CD4-positive, alpha-beta T cell treated with Interferon gamma for 1 hour (primary cell): ENCODE data around the gene RBM18.
A peak's percentile ranks its signal among the peaks of the same experiment; 100 is the strongest.

Experiments used
- DNase-seq: peaks from one replicate; pipeline ENCODE4 v3.0.0-alpha.2; 2020

The RBM18 gene

GRCh38 chr9:122264360-122265148, at the start of gene RBM18, which contains the start of gene MRRF:
Gene RBM18, minus strand, starts transcription at chr9:122264840. Its CDS starts 3,348 bp downstream, at chr9:122261492.
Gene MRRF, plus strand, starts transcription at chr9:122264882. Its CDS starts 6,010 bp downstream, at chr9:122270892.
- DNase-seq = peak; percentile 90

GRCh38 chr9:122314165-122314564, 49.5 kb upstream of the RBM18 start:
- DNase-seq = no peak

GRCh38 chr9:122309861-122310260, 45.2 kb upstream of the RBM18 start:
- no peak for DNase-seq

- no peak for DNase-seq
These were observed 43.3 kb upstream of the RBM18 start for GRCh38 chr9:122307925-122308324.

GRCh38 chr9:122307061-122307460, 42.4 kb upstream of the RBM18 start:
- no peak for DNase-seq

- no peak for DNase-seq
These were observed 37.8 kb upstream of the RBM18 start for GRCh38 chr9:122302237-122303093.

- DNase-seq = no peak
These were observed 32.9 kb upstream of the RBM18 start for GRCh38 chr9:122297512-122297911.

GRCh38 chr9:122294531-122294930, 29.9 kb upstream of the RBM18 start:
- DNase-seq = no peak

GRCh38 chr9:122291458-122291857, 26.8 kb upstream of the RBM18 start:
- DNase-seq = no peak

- DNase-seq = no peak
These were observed 22.6 kb upstream of the RBM18 start for GRCh38 chr9:122287214-122287720.

GRCh38 chr9:122286764-122287163, 22.1 kb upstream of the RBM18 start:
- no peak for DNase-seq

GRCh38 chr9:122281368-122281767, 16.7 kb upstream of the RBM18 start:
- no peak for DNase-seq

- DNase-seq = no peak
These were observed 12.8 kb upstream of the RBM18 start for GRCh38 chr9:122277285-122277897.

- DNase-seq = no peak
These were observed 11.5 kb upstream of the RBM18 start for GRCh38 chr9:122276096-122276495.

GRCh38 chr9:122274055-122274454, 9.4 kb upstream of the RBM18 start:
- DNase-seq = no peak

- no peak for DNase-seq
These were observed 3.6 kb upstream of the RBM18 start for GRCh38 chr9:122268041-122268814.

GRCh38 chr9:122265149-122265915, 692 bp upstream of the RBM18 start:
- peak; percentile 44 for DNase-seq

GRCh38 chr9:122263699-122264349, 816 bp downstream of the RBM18 start:
- no peak for DNase-seq

GRCh38 chr9:122262073-122262472, 2.6 kb downstream of the RBM18 start:
- no peak for DNase-seq

- DNase-seq = no peak
These were observed 3.2 kb downstream of the RBM18 start for GRCh38 chr9:122261469-122261881.

GRCh38 chr9:122258886-122259415, 5.7 kb downstream of the RBM18 start:
- DNase-seq = no peak
